Superior temporal gyrus (tissue), 1 donor: ENCODE measurements around the gene ORAI3.
"Not testable (repeated sequence)": the region's sequence is repeated elsewhere in the genome, so short reads cannot be mapped to it uniquely, and the experiment has no call there.

Experiments used
- DNase-seq: peaks from one replicate; pipeline ENCODE4 v3.0.0-alpha.2; 2016; ENCODE audit errors: extremely low spot score

Gene ORAI3

DNA sequence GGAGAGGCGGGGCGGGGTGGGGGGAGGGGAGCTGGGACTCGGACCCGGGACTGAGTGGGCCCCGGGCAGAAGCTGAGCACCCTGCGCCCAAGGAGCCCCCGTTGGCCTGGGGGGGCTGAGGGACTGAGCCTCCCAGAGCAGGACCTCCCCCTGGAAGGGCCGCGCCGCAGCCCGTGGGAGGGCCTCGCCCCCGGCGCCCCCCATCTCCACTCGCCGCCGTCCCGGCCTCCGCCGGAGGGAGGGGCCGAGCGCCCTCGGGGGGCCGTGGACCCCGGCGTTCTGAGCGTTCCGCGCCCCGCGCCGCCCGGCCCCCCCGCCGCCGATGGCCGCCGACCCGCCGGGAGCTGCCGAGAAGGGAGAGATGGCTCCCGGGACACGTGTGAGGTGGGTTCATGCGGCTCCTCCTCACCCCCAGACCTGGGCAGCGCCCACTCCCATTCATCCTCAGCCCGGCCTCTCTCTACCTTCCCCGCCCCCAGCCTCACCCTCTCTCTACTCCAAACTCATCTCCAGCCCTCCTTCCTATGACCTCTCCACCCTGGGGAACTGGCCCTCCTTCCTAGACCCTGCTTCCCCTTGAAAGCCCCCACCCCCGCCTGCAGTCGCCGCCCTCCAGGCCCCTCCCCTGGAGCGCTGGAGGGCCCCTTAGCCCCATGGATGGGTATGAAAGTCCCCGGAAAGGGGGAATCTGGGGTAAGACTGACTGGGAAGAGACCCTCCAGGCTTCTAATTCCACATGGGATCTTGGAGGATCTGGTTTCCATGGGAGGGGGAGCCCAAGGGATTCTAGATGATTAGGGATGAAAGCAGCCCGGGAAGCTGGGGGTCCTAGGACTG, 24.6 kb upstream of the ORAI3 start:
- DNase-seq: no peak

DNA sequence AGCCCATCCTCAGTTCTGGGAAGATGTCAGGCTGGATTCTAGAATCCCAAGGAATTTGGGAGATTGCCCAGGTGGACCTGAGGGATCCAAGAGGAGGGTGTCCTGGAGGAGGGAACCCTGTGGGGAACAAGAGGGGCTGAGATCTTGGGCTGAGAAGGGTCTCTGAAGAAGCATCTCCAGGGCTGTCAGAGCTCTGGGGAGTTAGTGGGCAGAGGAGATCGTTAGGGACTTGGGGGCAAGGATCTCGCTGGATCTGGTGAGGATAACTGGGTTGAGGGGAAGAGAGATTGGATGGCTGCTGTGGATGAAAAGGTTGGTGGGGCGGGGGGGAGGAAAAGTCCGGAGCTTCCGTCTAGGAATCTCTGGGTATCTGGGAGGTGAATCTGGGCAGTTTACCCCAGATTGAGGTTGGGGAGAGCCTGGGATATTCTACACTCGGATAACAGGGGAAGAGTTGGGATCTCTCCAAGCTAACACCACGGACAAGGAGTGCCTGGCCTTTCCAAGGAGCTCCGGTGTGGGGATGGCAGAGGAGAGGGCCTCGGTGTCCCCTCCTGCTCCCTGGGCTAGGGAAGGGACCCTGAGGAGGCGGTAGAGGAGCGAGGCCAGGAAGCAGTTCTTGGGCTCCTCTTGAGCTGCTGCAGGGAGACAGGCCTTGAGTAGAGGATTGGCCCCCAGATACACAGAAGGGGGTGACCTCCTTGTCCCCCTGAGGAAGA, 23.8 kb upstream of the ORAI3 start:
- no peak for DNase-seq

DNA sequence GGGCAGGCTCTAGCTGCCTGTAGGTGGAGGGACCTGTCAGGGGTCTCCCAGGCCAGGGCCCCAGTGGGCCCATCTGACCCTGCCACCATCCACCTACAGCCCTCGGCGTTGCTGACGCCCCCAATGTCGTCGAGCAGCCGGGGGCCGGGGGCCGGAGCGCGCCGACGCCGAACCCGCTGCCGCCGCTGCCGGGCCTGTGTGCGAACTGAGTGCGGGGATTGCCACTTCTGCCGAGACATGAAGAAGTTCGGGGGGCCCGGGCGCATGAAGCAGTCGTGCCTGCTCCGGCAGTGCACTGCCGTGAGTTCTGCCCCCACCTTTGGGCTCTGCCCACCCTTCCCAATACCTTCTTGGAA, 23.3 kb upstream of the ORAI3 start:
- DNase-seq: no peak

DNA sequence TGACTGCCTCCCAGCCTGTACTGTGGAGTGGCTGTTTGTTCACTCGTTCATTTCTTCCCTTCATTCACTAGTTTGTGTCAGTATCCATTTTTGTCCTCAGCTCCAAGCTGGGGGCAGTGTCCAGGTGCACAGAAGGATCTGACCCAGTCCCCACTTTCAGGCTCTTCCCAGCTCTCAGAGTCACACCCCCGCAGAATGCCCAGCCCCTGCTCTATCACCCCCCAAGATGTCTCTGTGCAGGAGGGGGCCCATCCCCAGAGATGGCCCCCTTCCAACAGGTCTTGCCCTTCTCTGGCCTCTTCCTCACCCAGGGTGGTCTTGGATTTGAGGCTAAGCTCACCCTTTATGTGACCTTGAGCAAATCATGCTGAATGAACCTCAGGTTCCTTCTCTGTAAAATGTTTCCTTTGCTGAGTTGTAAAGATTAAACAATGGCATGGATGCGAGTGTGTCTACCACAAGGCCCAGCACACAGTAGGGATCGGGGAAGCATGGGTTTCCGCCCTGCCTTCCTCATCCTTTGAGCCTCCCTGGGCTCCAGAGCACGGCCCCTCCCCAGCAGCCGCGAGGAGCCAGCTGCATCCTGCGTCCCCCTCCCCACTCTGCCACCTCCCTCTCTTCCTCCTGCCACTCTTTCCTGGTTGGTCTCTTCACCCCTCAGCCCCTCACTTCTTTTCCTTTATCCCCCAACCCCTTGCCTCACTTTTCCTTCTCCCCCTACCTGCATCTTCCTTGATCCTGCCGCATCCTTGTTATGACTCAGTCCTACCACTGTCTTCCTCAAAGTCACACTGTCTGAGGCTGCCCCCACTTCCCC, 22.7 kb upstream of the ORAI3 start:
- DNase-seq: no peak

DNA sequence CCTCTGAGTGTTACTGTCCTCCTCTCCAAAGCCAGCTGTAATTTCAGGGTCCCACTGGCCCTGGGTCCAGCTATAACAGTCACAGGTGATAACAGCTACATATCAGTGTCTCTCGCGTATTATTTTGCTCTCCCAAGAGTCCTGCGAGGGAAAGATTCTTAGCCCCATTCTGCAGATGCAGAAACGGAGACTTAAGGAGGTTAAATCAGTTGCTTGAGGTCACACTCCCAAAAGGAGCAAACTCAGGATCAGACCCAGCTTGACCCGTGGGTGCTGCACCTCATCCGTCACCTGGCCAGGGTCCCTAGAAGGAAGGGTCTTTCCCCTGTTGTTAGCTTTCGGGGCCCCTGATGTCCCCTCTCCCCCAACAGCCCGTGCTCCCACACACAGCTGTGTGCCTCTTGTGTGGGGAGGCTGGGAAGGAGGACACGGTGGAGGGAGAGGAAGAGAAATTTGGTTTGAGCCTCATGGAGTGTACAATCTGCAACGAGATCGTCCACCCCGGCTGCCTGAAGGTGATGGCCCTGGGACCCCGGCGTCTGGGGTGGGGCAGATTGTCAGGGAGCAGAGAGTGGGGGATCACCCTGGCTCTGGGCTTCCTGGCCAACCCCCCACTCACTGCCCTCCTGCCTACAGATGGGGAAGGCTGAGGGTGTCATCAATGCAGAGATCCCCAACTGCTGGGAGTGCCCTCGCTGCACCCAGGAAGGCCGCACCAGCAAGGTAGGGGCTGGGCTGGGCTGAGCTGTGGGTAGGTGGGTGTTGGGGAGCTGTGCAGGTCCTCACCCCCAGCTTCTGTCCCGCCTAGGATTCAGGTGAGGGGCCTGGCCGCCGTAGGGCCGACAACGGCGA, 21.7 kb upstream of the ORAI3 start:
- DNase-seq: no peak

DNA sequence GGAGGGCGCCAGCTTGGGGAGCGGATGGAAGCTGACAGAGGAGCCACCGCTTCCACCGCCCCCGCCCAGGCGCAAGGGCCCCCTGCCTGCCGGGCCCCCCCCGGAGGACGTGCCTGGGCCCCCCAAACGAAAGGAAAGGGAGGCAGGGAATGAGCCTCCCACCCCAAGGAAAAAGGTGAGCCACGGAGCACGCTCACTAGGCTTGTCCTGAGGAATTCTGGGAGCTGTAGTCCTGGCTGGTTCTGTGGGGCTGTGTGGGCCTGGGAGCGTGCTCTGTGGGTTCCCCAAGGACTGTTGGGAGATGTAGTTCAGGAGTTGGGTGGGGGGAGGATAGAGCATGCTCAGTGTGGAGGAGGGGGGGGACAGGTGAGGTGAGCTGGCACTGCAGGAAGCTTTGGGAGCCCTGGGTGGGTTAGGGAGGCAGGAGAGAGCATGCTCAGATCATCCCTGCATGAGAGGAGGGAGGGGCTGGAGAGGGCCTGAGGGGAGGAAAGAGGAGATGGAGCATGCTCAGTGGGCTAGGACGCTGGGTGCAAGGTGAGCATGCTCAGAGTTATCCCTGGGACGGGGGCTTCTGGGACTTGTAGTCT, 21.0 kb upstream of the ORAI3 start:
- DNase-seq: peak; percentile 84

DNA sequence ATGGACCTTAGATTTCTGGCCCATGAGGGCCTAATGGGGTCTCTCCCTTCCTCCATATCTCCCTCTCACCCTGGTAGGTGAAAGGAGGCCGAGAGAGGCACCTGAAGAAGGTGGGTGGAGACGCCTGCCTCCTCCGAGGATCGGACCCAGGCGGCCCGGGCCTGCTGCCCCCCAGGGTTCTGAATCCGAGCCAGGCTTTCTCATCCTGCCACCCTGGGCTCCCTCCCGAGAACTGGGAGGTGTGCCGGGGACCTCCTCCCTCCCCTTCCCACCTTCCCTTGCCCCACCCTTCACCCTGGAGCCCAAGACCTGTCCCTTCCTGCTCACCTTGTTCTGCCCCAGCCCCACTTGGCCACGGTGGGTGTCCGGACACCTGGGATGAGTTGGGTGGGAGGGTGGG, 20.5 kb upstream of the ORAI3 start:
- no peak for DNase-seq

DNA sequence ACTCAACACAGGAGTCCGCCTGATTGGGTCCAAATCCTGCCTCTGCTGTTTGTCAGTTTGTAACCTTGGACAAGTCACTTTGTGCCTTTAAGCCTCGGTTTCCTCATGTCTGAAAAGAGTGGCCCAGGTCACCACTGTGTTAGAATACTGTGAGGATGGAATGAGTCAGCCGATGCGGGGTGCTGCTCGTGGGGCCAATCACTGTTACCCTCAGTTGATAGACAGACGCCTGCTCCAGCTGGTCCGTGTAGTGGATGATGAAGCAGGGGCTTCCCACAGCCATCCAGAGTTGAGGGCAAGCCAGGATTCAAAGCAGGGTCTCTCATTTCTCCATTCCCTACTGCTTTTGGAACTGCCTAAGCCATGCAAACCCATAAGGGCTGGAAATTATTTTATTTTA, 19.7 kb upstream of the ORAI3 start:
- DNase-seq: no peak

DNA sequence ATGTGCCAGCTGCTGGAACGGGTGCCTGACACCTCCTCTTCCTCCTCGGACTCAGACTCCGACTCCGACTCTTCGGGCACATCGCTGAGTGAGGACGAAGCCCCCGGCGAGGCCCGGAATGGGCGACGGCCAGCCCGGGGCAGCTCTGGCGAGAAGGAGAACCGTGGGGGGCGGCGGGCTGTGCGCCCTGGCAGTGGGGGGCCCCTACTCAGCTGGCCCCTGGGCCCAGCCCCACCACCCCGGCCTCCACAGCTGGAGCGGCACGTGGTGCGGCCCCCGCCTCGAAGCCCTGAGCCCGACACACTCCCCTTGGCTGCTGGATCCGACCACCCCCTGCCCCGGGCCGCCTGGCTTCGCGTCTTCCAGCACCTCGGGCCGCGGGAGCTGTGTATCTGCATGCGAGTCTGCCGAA, 18.7 kb upstream of the ORAI3 start:
- DNase-seq: no peak

DNA sequence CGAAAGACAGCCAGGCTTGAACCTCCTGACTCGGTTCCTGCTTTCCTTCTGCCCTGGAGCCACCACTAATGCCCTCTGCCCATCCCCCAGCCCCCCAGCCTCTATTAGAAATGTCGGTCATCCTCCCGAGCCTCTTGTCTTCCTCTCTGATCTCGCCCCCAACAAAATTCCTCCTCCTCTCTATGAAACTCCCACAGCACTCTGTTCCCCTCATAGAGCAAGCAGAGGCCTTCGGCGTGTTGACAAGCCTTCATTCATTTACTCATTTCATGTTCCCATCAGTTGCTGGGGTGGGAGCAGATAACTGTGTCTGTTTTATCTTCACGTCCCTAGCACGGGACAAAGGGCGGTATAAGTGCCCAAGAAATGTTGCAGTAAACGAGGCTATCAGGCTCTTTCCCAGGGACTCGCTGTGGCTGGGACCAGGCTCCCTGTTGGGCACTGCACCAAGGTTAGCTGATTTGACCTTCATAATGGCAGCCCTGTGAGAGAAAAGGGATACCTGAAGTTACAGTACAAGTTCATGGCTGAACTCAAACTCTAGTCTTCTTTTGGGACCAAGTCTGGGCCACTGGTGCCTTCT, 17.7 kb upstream of the ORAI3 start:
- no peak for DNase-seq

DNA sequence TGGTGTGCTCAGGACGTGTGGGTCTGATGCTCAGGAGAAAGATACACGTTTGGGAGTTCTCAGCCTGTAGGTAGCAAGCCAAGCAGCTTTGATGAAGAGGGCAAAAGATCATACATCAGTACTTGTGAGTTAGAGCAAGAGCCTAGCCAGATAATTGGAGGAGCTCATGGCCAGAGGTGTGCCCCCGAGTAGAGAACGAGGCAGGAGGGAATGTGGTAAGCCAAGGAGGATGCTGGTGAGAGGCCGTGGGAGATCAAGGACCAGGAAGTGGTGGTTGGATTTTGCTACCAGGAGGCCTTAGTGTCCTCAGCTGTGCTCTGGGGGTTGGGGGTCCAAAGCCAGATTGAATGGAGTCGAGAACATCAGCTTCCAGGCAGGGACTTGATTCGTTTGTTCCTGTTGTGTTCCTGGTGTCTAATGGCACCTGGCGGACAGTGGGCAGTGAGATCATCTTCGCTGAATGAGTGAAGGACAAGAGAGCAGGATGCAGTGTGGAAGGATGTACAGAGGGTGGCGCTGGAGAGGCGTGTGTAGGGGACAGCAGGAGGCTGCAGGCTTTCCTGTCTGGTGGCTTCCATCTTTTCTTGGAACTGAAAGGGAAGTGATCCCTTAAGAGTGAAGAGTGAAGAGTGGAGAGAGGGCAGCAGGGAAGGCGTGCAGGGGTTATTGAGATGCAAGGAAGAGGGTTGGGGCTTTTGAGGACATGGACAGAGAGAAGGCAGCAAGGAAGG, 13.9 kb upstream of the ORAI3 start:
- DNase-seq: peak; percentile 52

DNA sequence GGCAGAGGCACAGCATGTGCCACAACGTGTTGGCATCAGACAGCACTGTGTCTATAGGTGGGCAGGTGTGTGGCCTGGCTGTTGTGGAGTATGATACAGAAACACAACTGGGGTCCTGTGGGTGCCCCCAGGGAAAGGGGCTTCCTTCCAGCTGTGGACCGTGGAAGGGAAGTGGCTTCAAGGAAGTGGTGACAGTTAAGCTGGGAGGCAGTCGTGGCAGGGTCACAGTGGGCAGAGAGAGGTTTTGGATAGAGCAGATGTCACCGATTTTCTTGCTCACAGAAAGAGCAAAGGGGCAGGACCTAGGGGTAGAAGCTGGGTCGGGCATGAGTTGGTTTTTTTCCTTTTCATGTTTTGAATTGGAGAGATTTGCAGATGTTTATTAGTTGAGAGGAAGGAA, 11.2 kb upstream of the ORAI3 start:
- DNase-seq: no peak

DNA sequence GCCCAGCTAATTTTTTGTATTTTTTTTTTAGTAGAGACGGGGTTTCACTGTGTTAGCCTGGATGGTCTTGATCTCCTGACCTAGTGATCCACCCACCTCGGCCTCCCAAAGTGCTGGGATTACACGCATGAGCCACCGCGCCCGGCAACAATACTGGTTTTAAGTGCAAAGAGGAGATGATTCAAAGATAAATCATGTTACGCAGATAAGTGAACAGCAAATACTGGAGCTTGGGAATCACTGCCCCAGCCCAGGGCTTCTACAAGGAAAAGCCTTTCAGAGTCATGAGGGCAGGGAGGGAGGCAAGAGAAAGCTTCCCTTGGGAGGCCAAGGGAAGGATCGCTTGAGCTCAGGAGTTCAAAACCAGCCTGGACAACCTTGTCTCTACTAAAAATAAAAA, 9.3 kb upstream of the ORAI3 start:
- DNase-seq: not testable (repeated sequence)

DNA sequence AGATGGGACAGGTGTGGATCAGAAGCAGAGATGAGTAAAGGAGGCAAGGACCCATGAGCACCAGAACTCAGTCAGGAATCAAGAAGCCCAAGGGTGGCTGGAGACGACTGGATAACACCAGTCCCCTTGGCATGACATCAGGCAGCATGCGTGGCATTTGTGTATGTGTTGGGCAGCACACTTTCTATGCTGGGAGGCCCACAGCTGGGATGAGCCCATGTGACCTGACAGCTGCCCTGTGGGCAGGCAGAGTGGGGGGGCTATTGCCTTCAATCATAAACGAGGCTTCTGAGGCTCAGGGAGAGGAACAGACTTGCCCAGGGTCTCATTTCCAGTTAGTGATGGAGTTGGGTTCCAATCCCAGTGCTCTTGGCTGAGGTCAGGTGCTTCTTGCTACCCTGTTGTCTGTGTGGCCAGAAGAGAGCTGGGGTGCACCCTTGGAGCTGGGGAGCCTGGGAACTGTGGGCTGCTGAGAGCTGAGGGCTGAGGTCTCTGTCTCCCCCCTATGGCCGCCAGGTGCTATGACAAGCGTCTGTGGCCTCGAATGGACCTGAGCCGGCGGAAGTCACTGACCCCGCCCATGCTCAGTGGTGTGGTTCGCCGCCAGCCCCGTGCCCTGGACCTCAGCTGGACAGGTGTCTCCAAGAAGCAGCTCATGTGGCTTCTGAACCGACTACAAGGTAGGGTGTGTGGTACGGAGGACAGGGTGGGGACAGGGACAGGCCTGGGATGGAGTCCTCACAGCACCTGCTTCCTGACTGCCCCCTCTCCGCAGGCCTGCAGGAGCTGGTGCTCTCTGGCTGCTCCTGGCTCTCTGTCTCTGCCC, 7.1 kb upstream of the ORAI3 start:
- peak; percentile 61 for DNase-seq

DNA sequence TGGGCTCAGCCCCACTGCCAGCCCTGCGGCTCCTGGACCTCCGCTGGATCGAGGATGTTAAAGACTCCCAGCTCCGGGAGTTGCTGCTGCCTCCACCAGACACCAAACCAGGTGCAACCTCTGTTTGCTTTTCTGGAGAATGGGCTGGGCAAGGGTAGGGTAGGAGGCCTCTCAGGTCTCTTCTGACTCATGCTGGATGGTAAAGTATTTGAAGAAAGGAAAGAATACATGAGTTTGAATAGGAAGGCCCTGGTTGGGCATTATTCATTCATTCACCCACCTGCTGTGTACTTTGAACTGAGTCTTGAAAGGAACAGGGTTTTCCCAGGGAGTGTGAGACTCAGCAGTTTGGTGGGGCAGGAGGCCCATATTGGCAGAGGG, 6.5 kb upstream of the ORAI3 start:
- no peak for DNase-seq

DNA sequence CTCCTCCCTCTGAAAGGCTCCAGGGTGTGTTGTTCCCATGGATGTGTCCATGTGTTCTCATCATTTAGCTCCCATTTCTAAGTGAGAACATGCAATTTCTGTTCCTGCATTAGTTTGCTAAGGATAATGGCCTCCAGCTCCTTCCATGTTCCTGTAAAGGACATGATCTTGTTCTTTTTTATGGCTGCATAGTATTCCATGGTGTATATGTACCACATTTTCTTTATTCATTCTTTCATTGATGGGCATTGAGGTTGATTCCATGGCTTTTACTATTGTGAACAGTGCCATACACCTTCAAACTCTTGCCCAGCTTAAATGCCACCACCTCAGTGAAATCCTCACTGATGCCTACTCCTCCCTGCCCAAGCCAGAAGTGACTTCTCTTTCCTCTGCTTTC, 4.5 kb upstream of the ORAI3 start:
- DNase-seq: no peak

DNA sequence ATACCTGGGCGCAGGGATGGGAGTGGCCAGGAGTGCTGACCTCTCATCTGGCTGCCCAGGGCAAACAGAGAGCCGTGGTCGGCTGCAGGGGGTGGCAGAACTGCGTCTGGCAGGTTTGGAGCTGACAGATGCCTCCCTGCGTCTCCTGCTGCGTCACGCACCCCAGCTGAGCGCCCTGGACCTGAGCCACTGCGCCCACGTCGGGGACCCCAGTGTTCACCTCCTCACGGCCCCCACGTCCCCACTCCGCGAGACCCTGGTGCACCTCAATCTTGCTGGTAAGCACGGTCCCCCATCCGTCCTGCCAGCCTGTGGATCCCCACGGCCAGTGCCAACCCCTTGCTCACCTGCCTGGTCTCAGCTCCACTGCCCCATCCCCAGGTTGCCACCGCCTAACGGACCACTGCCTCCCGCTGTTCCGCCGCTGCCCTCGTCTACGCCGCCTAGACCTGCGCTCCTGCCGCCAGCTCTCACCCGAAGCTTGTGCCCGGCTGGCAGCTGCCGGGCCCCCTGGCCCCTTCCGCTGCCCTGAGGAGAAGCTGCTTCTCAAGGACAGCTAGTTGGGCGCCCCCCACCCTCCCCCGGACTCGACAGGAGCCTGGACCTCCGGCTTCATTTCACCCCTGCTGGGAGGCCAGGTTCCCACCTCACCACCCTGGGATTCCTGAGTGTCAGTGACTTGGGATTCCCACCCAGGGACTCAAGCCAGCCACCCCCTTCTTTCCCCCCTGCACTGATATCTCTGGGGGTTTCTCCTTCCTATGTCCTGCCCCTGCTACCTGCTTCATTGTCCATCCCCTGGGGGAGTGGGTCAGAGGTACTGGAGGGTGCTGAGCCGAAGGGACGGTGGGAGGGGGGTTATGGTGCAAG, 2.0 kb upstream of the ORAI3 start:
- DNase-seq: no peak

DNA sequence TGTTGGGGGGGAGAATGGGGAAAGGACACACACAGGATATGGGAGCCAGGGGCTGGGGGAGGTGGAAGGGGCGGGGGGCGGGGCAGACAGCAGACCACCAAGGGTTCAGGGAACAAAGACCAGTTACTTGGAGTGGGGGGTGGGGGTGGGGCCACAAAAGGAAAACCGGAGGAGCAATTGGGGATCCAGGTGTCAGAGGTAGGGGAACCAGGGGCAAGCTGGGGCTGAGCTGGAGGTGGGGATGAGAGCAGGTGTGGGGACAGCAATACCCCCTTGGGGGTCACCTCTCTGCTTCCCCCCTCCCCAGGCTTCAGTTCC, 1.4 kb upstream of the ORAI3 start:
- DNase-seq: no peak
